ENCODE data around the gene SH2D3C.

SH2D3C gene

GRCh38 chr9:127778280-127779135, at the start of gene SH2D3C:
Gene SH2D3C, minus strand, starts transcription at chr9:127778666. Its CDS starts 39 bp downstream, at chr9:127778627.
- Histone ChIP-seq H3K27me3 (replicated peaks; ENCODE audit: insufficient read depth, low read length) (no peaks in the 10 kb centered on the region), H3K4me1 (ENCODE audit: low read length) (peaks cover 20% of the 10 kb centered on the region), H3K4me2 (ENCODE audit: low read depth, low read length) (peak within 1 kb of the TSS; percentile 93), H3K9me3 (replicated peaks; ENCODE audit: insufficient read depth, low read length) (no peaks in the 10 kb centered on the region), H4K20me1 (ENCODE audit: insufficient read depth, low read length) (no peaks in the 10 kb centered on the region), H2AFZ (ENCODE audit: low read length) (0 out of 2 replicates have a peak within 1 kb of the TSS, but pooled peaks have one; percentile 16), H3K79me2 (ENCODE audit: low read length) (peaks cover 56% of the 10 kb centered on the region), H3K9me2 (replicated peaks; ENCODE audit: insufficient read depth, low read length) (no peaks in the 10 kb centered on the region), H3K27ac (ENCODE audit: low read length) (peak within 1 kb of the TSS; percentile 98), H3K4me3 (ENCODE audit: low read length) (peak within 1 kb of the TSS; percentile 78), H3K36me3 (replicated peaks; ENCODE audit: insufficient read depth, low read length) (peaks cover 6% of the 10 kb centered on the region; the same call in 1 of the 2 replicates), H3K9ac (ENCODE audit: low read length) (peak within 1 kb of the TSS; percentile 96), H3F3A (ENCODE audit: insufficient read depth, low read length) (peaks cover 40% of the 10 kb centered on the region)
- peak; percentile 58 for DNase-seq
- TF ChIP-seq EZH2 (optimal IDR thresholded peaks at IDR 0.05; ENCODE audit: low read depth, low read length) (no peak), CTCF (IDR thresholded peaks at IDR 0.05; ENCODE audit: low read length) (no peak), EZH2phosphoT487 (IDR thresholded peaks at IDR 0.05; ENCODE audit: low read length) (no peak)

GRCh38 chr9:127826253-127826913, 47.9 kb upstream of the SH2D3C start:
- H3K4me2 ChIP-seq (ENCODE audit: low read depth, low read length) = no peak overlapping the region
- no peaks in the 10 kb centered on the region for H3K4me1 ChIP-seq (ENCODE audit: low read length)
- no peak overlapping the region for H3K27ac ChIP-seq (ENCODE audit: low read length)
- no peak overlapping the region for H3K4me3 ChIP-seq (ENCODE audit: low read length)
- no peaks in the 10 kb centered on the region for H3K9me3 ChIP-seq (replicated peaks; ENCODE audit: insufficient read depth, low read length)
- H3K9me2 ChIP-seq (replicated peaks; ENCODE audit: insufficient read depth, low read length) = no peaks in the 10 kb centered on the region
- H4K20me1 ChIP-seq (ENCODE audit: insufficient read depth, low read length) = no peaks in the 10 kb centered on the region
- H3K9ac ChIP-seq (ENCODE audit: low read length) = no peak overlapping the region
- H3K79me2 ChIP-seq (ENCODE audit: low read length) = no peaks in the 10 kb centered on the region
- H3F3A ChIP-seq (ENCODE audit: insufficient read depth, low read length) = 0 out of 2 replicates have a peak, but pooled peaks cover 3% of the 10 kb centered on the region
- H3K36me3 ChIP-seq (replicated peaks; ENCODE audit: insufficient read depth, low read length) = no peaks in the 10 kb centered on the region
- no peak overlapping the region for H2AFZ ChIP-seq (ENCODE audit: low read length)
- no peak for DNase-seq
- no peak for TF ChIP-seq CTCF (IDR thresholded peaks at IDR 0.05; ENCODE audit: low read length)
- TF ChIP-seq EZH2phosphoT487 (IDR thresholded peaks at IDR 0.05; ENCODE audit: low read length) = no peak
- no peak for TF ChIP-seq EZH2 (optimal IDR thresholded peaks at IDR 0.05; ENCODE audit: low read depth, low read length)
- no peaks in the 10 kb centered on the region; the same call in 1 of the 2 replicates for H3K27me3 ChIP-seq (replicated peaks; ENCODE audit: insufficient read depth, low read length)

GRCh38 chr9:127825319-127826051, 47.0 kb upstream of the SH2D3C start:
- no peak overlapping the region for H3K4me2 ChIP-seq (ENCODE audit: low read depth, low read length)
- no peak overlapping the region for H2AFZ ChIP-seq (ENCODE audit: low read length)
- no peak overlapping the region for H3K9ac ChIP-seq (ENCODE audit: low read length)
- no peak for DNase-seq
- H3K9me3 ChIP-seq (replicated peaks; ENCODE audit: insufficient read depth, low read length) = no peaks in the 10 kb centered on the region
- H3F3A ChIP-seq (ENCODE audit: insufficient read depth, low read length) = 0 out of 2 replicates have a peak, but pooled peaks cover 3% of the 10 kb centered on the region
- H3K4me3 ChIP-seq (ENCODE audit: low read length) = no peak overlapping the region
- no peak overlapping the region for H3K27ac ChIP-seq (ENCODE audit: low read length)
- TF ChIP-seq EZH2 (optimal IDR thresholded peaks at IDR 0.05; ENCODE audit: low read depth, low read length) = no peak
- TF ChIP-seq CTCF (IDR thresholded peaks at IDR 0.05; ENCODE audit: low read length) = peak; percentile 29
- TF ChIP-seq EZH2phosphoT487 (IDR thresholded peaks at IDR 0.05; ENCODE audit: low read length) = no peak
- H3K36me3 ChIP-seq (replicated peaks; ENCODE audit: insufficient read depth, low read length) = no peaks in the 10 kb centered on the region
- no peaks in the 10 kb centered on the region; the same call in 1 of the 2 replicates for H3K27me3 ChIP-seq (replicated peaks; ENCODE audit: insufficient read depth, low read length)
- no peaks in the 10 kb centered on the region for H4K20me1 ChIP-seq (ENCODE audit: insufficient read depth, low read length)
- no peaks in the 10 kb centered on the region for H3K79me2 ChIP-seq (ENCODE audit: low read length)
- H3K4me1 ChIP-seq (ENCODE audit: low read length) = no peaks in the 10 kb centered on the region
- no peaks in the 10 kb centered on the region for H3K9me2 ChIP-seq (replicated peaks; ENCODE audit: insufficient read depth, low read length)
